BLaER1 treated with 17β-estradiol and CSF1 and Interleukin-3, amounts not matched to agents 10 nM and 100 nM (cell line): ENCODE measurements around the gene POLDIP3.

Source experiments
- H3K27ac ChIP-seq, 11 experiments: shearing (Covaris generic); formaldehyde crosslinking; 2 replicates each; pipeline ENCODE4 v1.8.1; 2022
- H3K27me3 ChIP-seq, 11 experiments: shearing (Covaris generic); formaldehyde crosslinking; 2 replicates each; pipeline ENCODE4 v1.8.1; 2022
- H3K36me3 ChIP-seq, 11 experiments: shearing (Covaris generic); formaldehyde crosslinking; 2 replicates each; pipeline ENCODE4 v1.8.1; 2022
- H3K4me1 ChIP-seq, 10 experiments: shearing (Covaris generic); formaldehyde crosslinking; 2 replicates each; pipeline ENCODE4 v1.8.1; 2022
- H3K4me2 ChIP-seq, 11 experiments: shearing (Covaris generic); formaldehyde crosslinking; 2 replicates each; pipeline ENCODE4 v1.8.1; 2022
- H3K4me3 ChIP-seq, 10 experiments: shearing (Covaris generic); formaldehyde crosslinking; 2 replicates each; pipeline ENCODE4 v1.8.1; 2022
- H3K9ac ChIP-seq, 11 experiments: shearing (Covaris generic); formaldehyde crosslinking; 2 replicates each; pipeline ENCODE4 v1.8.1; 2022
- H3K9me3 ChIP-seq, 11 experiments: shearing (Covaris generic); formaldehyde crosslinking; replicated peaks in 1 of 11; 2 replicates each; pipeline ENCODE4 v1.8.1; 2022
- H4K20me1 ChIP-seq, 11 experiments: shearing (Covaris generic); formaldehyde crosslinking; 2 replicates each; pipeline ENCODE4 v1.8.1; 2022
- Cebpa-rat ChIP-seq, 11 experiments: shearing (Covaris generic); IDR thresholded peaks; 2 replicates each; pipeline ENCODE4 v1.8.1; 2022

POLDIP3 gene

DNA sequence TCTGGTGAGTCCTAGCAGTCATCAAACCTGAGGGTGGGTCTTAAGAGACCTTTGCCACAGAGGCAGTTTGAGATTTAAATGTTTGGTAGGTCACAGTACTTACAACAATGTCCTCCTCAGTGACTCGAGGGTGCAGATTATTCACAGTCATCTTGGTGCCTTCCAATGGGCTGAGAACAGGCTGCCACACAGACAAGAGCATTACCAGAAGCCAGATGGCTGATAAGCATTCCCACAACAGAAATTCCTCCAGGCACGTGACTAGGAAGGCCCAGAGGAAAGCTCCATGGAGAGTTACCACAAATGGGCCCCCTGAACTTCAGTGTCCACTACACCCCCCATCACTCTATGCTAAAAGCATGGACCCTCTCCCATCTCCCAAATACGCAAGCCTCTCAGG is 19.2 kb downstream of the POLDIP3 start:
- Histone ChIP-seq H4K20me1 (peaks cover 34 to 89% (median 57%) of the 10 kb centered on the region in 11 experiments; a peak in 21 of 22 replicates), H3K9ac (no peak overlapping the region), H3K36me3 (peaks cover 98 to 100% (median 100%) of the 10 kb centered on the region in 11 experiments), H3K27me3 (no peaks in the 10 kb centered on the region), H3K9me3 (no peaks in the 10 kb centered on the region), H3K4me1 (0 out of 20 replicates have a peak, but pooled peaks cover 0 to 5% (median 0%) of the 10 kb centered on the region in 10 experiments), H3K4me2 (no peak overlapping the region), H3K4me3 (no peak overlapping the region), H3K27ac (no peak overlapping the region)
- TF ChIP-seq Cebpa-rat (IDR thresholded peaks at IDR 0.05) = no peak

DNA sequence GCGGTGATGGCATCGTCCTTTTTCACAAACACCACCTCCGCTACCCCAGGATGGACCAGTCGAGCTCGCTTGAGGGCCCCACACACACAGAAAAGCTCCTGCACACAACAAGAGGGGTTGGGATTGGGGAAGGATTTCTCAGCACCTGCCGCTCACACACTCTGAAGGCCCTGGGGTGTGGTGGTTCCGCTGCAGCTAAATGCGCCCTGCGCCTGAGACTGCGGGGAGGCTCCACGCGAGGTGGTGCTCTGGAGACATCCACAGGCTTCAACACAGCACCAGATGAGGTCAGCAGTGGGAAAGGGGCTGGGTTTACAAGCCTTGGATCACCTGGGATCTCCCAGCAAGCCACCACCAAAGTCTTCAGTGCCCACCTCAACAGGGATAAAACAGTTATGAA is 22.7 kb downstream of the POLDIP3 start:
- H3K4me3 ChIP-seq = no peak overlapping the region
- no peaks in the 10 kb centered on the region for H3K9me3 ChIP-seq
- H3K4me1 ChIP-seq = peaks cover 14 to 34% (median 23%) of the 10 kb centered on the region in 10 experiments
- no peak overlapping the region for H3K9ac ChIP-seq
- peaks cover 15 to 58% (median 25%) of the 10 kb centered on the region in 11 experiments; a peak in 20 of 22 replicates for H4K20me1 ChIP-seq
- H3K36me3 ChIP-seq = peaks cover 80 to 100% (median 92%) of the 10 kb centered on the region in 11 experiments
- no peaks in the 10 kb centered on the region for H3K27me3 ChIP-seq
- TF ChIP-seq Cebpa-rat (IDR thresholded peaks at IDR 0.05) = no peak
- H3K27ac ChIP-seq = no peak overlapping the region
- H3K4me2 ChIP-seq = no peak overlapping the region

- peaks cover 79 to 100% (median 92%) of the 10 kb centered on the region in 11 experiments for H3K36me3 ChIP-seq
- H4K20me1 ChIP-seq = peaks cover 0 to 44% (median 7%) of the 10 kb centered on the region in 11 experiments; a peak in 8 of 22 replicates
- H3K9ac ChIP-seq = peak overlapping the region in 10 of 11 experiments; percentile 40 to 72 (median 56); a peak in 17 of 22 replicates
- peaks cover 30 to 61% (median 46%) of the 10 kb centered on the region in 10 experiments for H3K4me1 ChIP-seq
- TF ChIP-seq Cebpa-rat (IDR thresholded peaks at IDR 0.05) = peak in 8 of 11 experiments; percentile 18 to 79 (median 47); a peak in 9 of 22 replicates
- H3K4me2 ChIP-seq = peak overlapping the region; percentile 54 to 91 (median 81)
- H3K27ac ChIP-seq = peak overlapping the region in 10 of 11 experiments; percentile 30 to 85 (median 80); a peak in 20 of 22 replicates
- peak overlapping the region in 4 of 10 experiments; percentile 10 to 42 (median 30); a peak in 5 of 20 replicates for H3K4me3 ChIP-seq
- H3K9me3 ChIP-seq = no peaks in the 10 kb centered on the region
- no peaks in the 10 kb centered on the region for H3K27me3 ChIP-seq
These were observed 27.0 kb downstream of the POLDIP3 start for GRCh38 chr22:42587588-42588175.

- H3K27ac ChIP-seq = peak overlapping the region in 9 of 11 experiments; percentile 53 to 85 (median 80); a peak in 18 of 22 replicates
- no peaks in the 10 kb centered on the region for H3K9me3 ChIP-seq
- H3K4me2 ChIP-seq = peak overlapping the region; percentile 54 to 91 (median 81); a peak in 19 of 22 replicates
- H3K4me3 ChIP-seq = peak overlapping the region in 2 of 10 experiments; percentile 38 to 42; a peak in 2 of 20 replicates
- peaks cover 37 to 68% (median 52%) of the 10 kb centered on the region in 10 experiments for H3K4me1 ChIP-seq
- H3K27me3 ChIP-seq = no peaks in the 10 kb centered on the region
- peaks cover 0 to 31% (median 2%) of the 10 kb centered on the region in 11 experiments; a peak in 8 of 22 replicates for H4K20me1 ChIP-seq
- TF ChIP-seq Cebpa-rat (IDR thresholded peaks at IDR 0.05) = peak in 2 of 11 experiments; percentile 26 to 56; a peak in 1 of 22 replicates
- peaks cover 66 to 92% (median 82%) of the 10 kb centered on the region in 11 experiments for H3K36me3 ChIP-seq
- H3K9ac ChIP-seq = peak overlapping the region in 10 of 11 experiments; percentile 2 to 72 (median 56); a peak in 15 of 22 replicates
These were observed 28.3 kb downstream of the POLDIP3 start for GRCh38 chr22:42586381-42586780.

- Histone ChIP-seq H3K27me3 (no peaks in the 10 kb centered on the region), H3K9ac (peak overlapping the region in 7 of 11 experiments; percentile 21 to 72 (median 60); a peak in 9 of 22 replicates), H3K36me3 (peaks cover 53 to 79% (median 70%) of the 10 kb centered on the region in 11 experiments), H3K4me1 (peaks cover 38 to 71% (median 54%) of the 10 kb centered on the region in 10 experiments), H3K4me2 (peak overlapping the region in 6 of 11 experiments; percentile 60 to 91 (median 86); a peak in 6 of 22 replicates), H4K20me1 (peaks cover 0 to 22% (median under 1%) of the 10 kb centered on the region in 11 experiments; a peak in 12 of 22 replicates), H3K27ac (peak overlapping the region in 8 of 11 experiments; percentile 69 to 85 (median 80); a peak in 15 of 22 replicates), H3K9me3 (no peaks in the 10 kb centered on the region), H3K4me3 (no peak overlapping the region)
- no peak for TF ChIP-seq Cebpa-rat (IDR thresholded peaks at IDR 0.05)
These were observed 29.6 kb downstream of the POLDIP3 start for GRCh38 chr22:42585096-42585495.

- no peak overlapping the region for H3K4me3 ChIP-seq
- peaks cover under 1 to 27% (median 6%) of the 10 kb centered on the region in 11 experiments; a peak in 13 of 22 replicates for H4K20me1 ChIP-seq
- no peaks in the 10 kb centered on the region for H3K9me3 ChIP-seq
- H3K27me3 ChIP-seq = no peaks in the 10 kb centered on the region
- H3K4me1 ChIP-seq = peaks cover 41 to 72% (median 55%) of the 10 kb centered on the region in 10 experiments
- H3K4me2 ChIP-seq = no peak overlapping the region
- H3K36me3 ChIP-seq = peaks cover 47 to 79% (median 70%) of the 10 kb centered on the region in 11 experiments
- H3K27ac ChIP-seq = peak overlapping the region in 5 of 11 experiments; percentile 80 to 85 (median 81); a peak in 7 of 22 replicates
- H3K9ac ChIP-seq = 0 out of 22 replicates have a peak overlapping the region, but pooled peaks of 3 of the 11 experiments have one; percentile 10 to 24 (median 21)
- no peak for TF ChIP-seq Cebpa-rat (IDR thresholded peaks at IDR 0.05)
These were observed 30.2 kb downstream of the POLDIP3 start for GRCh38 chr22:42584364-42584940.

DNA sequence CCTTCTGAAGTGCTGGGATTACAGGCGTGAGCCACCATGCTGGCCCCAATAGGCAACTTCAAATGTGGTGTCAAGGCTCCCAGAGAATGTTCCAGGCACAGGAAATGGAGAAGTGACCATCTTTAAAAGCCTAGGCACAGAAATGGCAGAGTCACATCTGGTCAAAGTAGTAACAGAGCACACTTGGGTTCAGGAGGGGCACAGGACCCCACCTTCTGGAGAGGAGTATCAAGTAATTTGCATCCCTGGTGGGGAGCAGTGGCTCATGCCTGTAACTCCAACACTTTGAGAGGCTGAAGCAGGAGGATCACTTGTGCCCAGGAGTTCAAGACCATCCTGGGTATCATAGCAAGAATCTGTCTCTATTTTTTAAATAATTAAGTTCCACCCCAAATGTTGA is 31.7 kb downstream of the POLDIP3 start:
- 0 out of 22 replicates have a peak overlapping the region, but pooled peaks of 2 of the 11 experiments have one; percentile 30 to 41 for H3K27ac ChIP-seq
- H3K9ac ChIP-seq = 0 out of 22 replicates have a peak overlapping the region, but pooled peaks of 1 of the 11 experiments have one; percentile 2
- H3K36me3 ChIP-seq = peaks cover 55 to 79% (median 74%) of the 10 kb centered on the region in 11 experiments

More for the DNA sequence above, 31.7 kb downstream of the POLDIP3 start:
- no peaks in the 10 kb centered on the region for H3K9me3 ChIP-seq
- peaks cover 5 to 42% (median 13%) of the 10 kb centered on the region in 11 experiments; a peak in 19 of 22 replicates for H4K20me1 ChIP-seq
- TF ChIP-seq Cebpa-rat (IDR thresholded peaks at IDR 0.05) = no peak
- H3K4me2 ChIP-seq = peak overlapping the region in 1 of 11 experiments; percentile 74; a peak in 1 of 22 replicates
- H3K4me3 ChIP-seq = no peak overlapping the region
- no peaks in the 10 kb centered on the region for H3K27me3 ChIP-seq
- peaks cover 27 to 58% (median 42%) of the 10 kb centered on the region in 10 experiments for H3K4me1 ChIP-seq
